GM21786 (cell line): ENCODE measurements around the gene MYO1D.

Source experiments
- ATAC-seq: cut with Tn5 transposase; IDR thresholded peaks from one replicate; pipeline ENCODE4 v1.9.1; 2021; ENCODE audit not compliant: unreplicated experiment

MYO1D gene

DNA sequence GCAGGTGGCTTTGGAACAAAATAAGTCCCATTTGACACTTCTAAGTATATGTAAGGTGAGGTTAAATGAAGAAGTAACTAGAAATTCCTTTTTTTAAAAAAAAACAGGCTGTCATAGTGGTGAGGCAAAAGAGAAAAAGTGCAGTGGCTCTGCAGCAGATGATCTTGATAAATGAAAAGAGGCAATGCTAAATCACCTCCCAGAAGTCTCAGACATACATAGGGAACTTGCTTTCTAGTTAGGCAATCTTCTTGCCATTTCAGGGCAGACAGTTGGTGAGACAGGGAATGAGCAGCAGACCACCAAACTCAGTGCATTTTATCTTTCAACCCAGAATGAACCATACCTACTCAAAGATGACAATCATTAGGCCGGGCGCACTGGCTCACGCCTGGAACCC, 90.8 kb downstream of the MYO1D start:
- ATAC-seq: no peak

DNA sequence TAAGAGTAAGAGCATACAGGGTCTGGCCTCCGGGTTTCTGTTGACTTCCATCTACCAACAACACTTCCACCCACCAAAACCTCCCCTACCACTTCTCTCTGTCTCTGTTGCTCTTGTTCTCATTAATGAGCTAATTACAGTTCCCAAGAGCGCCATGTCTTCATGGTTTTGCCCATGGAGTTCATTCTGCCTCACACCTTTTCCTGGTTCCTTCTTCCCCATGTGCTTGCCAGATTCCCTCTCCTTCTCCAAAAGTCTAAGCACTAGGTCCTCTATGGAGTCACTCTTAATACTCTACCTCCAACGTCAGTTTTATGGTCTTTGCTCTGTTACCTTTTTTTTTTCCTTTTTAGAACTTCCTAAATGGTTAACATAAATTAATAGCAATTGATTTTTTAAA, 92.8 kb downstream of the MYO1D start:
- ATAC-seq: no peak

- peak; percentile 43 for ATAC-seq
These were observed 93.3 kb downstream of the MYO1D start for GRCh38 chr17:32783602-32784001.

GRCh38 chr17:32780721-32781120, 96.2 kb downstream of the MYO1D start:
- no peak for ATAC-seq

DNA sequence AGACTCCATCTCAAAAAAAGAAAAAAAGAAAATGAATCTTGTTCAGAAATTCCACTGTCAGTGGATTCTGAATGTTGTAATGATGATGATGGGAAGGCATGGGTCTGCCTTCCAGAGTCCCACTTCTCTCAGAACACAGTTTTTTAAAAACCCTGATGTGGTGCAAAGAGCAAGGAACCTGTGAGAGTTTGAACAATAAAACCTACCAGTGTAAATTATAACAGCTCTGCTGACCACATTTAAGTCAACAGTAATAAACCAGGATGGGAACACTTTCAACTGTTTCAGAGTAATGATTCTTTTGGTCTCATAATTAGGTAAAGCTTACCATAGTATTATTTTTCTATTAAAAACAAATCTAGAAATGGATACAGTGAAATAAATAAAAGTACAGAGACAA, 99.0 kb downstream of the MYO1D start:
- no peak for ATAC-seq

DNA sequence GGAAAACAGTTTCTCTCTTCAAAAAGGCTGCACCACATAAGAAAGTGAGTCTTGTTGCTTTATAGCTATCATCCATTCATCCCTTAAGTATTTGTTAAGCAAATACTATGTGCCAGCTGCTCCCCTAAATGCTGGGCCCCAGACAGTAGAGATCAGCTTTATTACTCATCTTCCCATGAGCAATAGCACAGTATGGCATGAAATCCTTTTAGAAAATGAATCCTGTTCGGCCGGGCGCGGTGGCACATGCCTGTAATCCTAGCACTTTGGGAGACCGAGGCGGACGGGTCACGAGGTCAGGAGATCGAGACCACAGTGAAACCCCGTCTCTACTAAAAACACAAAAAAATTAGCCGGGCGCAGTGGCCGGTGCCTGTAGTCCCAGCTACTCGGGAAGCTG, 99.5 kb downstream of the MYO1D start:
- ATAC-seq: no peak

- no peak for ATAC-seq
These were observed 102.2 kb downstream of the MYO1D start for GRCh38 chr17:32774695-32775084.

DNA sequence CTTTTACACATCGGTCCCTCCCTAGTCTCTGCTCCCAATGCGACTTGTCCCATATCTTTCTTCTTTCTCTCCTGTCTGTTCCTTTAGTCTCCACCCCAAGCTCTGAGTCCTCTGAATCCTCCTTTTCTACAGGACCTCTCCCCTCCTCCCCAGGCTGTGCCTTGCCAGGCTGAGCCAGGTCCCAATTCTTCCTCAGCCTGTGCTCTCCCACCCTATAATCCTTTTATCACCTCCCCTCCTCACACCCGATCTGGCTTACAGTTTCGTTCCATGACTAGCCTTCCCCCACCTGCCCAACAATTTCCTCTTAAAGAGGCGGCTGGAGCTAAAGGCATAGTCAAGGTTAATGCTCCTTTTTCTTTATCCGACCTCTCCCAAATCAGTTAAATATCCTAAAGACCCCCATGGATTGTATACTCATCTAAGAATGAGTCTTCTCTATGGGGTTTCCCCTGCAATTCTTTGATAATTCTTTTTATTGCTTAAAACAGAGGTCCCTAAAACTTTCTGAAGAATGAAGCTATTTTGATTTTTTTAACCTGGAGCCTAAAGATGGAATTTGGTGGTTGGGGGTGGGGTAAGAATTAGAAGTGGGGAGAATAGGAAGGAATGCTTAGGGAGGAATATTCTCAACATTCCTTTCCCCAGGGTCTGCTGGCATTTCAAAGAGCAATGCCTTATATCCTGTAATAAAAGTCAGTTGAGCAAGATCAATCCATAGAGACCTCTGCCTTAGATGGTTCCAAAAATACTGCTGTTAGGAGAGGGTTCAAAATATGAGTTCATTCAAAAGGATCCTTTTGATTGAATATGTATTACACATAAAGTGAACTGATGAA, 102.8 kb downstream of the MYO1D start:
- no peak for ATAC-seq

DNA sequence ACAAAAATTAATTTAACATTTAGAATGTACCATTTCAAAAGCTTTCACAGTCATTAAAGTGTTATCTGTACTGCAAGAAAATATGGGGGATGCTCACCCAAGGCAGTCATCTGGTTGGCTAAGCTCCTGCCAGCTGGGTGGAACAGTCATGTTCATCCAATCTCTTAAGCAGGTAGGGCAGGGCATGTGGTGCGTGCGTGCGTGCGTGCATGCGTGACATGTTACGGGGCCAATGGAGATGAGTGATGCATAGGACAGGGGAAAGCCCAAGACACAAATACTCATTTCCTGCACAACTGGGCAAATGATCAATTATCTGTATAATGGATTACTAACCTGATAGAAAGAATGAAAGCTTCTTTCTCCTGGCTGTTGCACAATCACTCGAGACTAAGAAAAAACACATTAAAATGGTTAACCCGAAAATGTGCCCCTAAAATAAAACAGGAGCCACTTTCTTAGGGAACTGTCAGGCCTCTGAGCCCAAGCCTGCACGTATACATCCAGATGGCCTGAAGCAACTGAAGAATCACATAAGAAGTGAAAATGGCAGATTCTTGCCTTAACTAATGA, 104.4 kb downstream of the MYO1D start:
- ATAC-seq: no peak

DNA sequence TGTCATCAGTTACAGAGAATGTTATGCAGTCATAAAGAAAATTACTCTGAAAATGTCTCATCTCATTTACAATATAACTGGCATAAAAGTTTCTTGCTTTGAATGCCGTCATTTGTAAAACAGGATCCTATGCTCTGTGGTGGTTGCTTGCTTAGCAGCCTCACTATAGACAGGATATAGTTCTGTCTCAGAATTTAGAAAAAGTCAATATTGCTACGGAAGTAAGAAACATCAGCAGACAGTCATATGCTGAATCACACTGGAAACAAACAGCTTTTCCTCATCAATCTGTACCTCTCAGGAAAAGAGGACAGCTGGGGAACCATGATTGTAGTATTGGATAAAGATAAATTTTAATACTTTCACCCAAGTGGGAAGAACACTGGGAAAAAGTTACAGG, 105.5 kb downstream of the MYO1D start:
- ATAC-seq: no peak

DNA sequence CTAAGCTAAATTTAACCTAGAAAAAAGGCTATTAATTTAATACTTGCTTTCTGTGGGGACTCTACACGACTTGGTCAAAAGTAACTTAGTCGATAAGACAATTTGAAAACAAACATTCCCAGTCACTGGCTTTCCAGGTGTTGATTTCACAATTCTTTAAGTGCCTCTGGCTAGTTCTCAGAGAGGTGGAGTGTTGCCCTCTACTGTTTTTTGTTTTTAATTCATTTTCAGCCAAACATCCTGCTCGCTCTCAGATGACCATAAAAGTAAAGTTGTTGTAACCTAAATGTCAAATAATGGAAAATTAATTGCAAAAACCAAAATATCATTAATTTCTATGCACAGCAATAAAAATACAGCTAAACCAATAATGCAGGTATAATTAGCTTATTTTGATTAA, 107.1 kb downstream of the MYO1D start:
- ATAC-seq: no peak

DNA sequence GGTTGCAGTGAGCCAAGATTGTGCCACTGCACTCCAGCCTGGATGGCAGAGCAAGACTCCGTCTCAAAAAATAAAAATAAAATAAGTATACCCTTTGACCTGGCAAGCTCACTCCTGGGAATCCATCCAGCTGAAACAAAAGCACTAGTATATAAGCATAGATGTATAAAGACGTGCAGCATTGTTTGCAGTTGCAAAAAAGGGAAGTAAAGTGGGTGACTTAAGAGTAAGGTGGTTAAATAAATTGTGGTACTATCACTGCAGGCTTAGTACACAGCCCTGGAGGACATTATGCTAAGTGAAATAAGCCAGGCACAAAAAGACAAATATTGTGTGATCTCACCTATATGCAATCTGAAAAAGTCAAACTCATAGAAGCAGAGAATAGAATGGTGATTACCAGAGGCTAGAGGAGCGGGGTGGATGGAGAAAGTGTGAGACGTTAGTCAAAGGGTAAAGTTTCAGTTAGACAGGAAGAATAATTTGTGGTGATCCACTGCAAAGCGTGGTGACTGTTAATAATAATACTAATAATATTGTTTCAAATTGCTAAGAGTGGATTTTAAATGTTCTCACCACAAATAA, 113.0 kb downstream of the MYO1D start:
- no peak for ATAC-seq

DNA sequence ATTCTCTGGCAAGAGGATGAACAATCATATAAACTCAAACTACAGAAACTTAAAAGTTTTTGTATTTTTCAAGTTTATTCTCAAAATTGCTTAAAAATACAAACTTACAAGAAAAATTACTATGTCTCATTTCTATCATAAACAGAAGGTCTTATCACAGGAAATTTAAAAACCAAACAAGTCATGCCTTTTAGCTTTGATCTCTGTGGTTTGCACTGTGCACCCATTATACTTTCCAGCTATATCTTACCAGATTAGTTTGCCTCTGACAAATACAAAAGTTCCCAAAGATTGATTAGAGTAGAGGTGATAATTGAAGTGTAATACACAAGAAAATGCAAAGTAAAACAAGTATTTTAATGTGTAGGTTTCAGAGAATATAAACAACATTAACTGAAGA, 117.4 kb downstream of the MYO1D start:
- no peak for ATAC-seq

DNA sequence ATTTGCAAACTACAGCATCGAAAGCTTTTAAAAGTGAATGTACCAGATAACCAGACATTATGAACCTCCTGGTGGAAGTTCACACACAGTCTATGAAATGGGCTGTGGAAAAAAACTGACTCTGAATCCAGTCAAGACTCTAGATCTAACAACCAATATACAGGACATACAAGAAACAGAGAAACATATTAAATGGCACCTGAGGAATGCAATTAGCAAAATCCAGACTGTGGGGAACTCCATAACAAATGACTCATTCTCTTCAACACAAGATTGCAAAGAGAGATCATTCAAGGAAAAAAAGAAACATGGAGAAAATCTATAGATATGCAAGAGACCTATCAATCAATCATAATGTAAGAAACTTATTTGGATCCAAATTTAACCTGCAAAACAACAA, 119.0 kb downstream of the MYO1D start:
- no peak for ATAC-seq

- ATAC-seq: no peak
These were observed 120.2 kb downstream of the MYO1D start for GRCh38 chr17:32756696-32757095.

DNA sequence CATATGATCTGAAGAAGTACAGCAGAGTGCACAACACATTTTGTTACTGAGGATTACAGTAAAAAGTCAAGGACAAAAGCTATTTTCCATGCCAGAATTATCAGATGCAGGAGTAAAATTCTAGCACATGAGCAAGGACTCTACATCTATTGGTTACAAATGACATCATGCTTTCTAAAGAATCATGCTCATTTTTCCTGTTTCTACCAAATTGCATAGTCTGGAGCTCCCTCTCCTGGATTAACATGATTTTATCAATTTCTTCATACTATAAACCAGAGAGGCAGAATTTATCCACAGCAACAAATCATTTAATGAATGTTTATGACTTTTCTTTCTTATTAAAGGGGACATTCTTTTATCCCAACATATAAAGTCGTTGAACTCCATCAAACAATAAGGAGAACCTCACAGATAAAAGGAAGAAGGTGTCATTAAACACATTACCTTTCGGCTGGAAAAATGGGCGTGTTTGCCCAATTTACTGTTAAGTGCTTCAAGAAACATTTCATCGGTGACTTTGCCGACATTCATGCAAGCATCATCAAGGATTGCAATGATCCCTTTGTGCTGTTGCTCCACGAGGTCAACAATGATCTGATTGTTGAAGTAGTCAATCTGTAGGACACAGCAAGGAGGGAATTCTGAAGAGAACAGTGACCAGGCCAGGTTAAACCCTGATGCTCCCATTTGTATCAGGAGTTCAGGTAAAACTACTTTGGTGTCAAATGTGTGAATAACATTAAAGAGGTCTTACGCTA, 121.7 kb downstream of the MYO1D start:
- no peak for ATAC-seq

- ATAC-seq: no peak
These were observed 124.0 kb downstream of the MYO1D start for GRCh38 chr17:32752934-32753333.

DNA sequence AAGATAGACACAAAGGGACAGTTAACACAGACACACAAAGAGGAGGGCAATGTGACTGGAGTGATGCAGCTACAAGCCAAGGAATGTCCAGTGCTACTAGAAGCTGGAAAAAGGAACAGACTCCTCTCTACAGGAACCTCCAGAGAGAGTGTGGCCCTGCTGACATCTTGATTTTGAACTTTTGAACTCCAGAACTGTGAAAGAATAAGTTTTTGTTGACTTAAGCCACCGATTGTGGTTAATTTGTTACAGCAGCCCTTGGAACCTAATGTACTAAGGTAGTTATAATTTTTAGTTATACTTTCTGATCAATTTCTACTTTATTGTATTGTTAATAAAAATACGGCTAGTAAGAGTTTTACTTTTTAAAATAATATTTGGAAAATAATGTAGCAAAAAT, 129.1 kb downstream of the MYO1D start:
- no peak for ATAC-seq

GRCh38 chr17:32746698-32747097, 130.2 kb downstream of the MYO1D start:
- ATAC-seq: no peak

GRCh38 chr17:32746280-32746679, 130.6 kb downstream of the MYO1D start:
- ATAC-seq: no peak

DNA sequence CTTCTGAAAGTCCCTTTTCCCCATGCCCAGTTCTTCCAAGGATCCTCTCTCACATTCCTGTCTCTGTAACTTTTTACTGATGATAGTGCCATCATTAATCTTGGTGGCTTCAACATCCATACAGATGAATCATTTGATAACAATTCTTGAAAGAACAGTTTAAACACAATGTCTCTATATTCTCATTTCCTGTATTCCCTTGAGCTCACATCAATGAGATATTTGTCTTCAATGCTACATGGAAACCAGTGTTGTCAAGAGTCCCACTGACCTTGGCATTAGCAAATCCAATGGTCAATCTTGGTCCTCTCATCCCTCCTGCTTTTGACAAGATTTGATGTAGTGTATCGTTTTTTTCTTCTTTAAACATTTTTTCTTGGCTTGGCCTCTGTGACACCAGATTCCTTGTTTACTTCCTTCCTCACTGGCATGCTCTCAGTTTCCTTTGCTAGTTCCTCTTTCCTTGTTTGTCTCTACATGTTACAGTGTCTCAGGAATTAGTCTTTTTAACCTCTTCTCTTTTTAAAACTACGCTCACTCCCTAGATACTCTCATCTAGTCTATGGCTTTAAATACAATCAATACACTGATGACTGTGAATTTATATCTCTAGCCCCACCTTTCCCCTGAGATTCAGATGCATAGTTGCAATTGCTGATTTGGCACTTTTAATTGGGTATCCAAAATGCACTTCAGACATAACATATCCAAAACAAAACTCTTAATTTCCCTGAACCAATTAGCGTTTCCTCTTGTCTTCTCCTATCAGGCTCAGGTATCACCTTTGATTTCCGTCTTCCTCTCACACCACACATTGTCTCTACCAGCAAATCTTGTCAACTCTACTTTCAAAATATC, 134.0 kb downstream of the MYO1D start:
- ATAC-seq: no peak
